Esophagus squamous epithelium (tissue), 4 donors: ENCODE results near the gene CHEK2.
"Not testable (repeated sequence)": the region's sequence is repeated elsewhere in the genome, so short reads cannot be mapped to it uniquely, and the experiment has no call there.

Source experiments
- CTCF ChIP-seq, 6 experiments: fragments of 450-650 bp in 4 of 6; fragments of 200-600 bp in 2 of 6; sonication (generic) in 2 of 6; IDR thresholded peaks; one replicate each; pipeline ENCODE4 v1.5.1; 2016 to 2019; ENCODE audit warnings: antibody characterized with exemption in 6 of 6, mild to moderate bottlenecking in 4 of 6, moderate library complexity in 4 of 6
- POLR2A ChIP-seq, 4 donors: fragments of 450-650 bp; IDR thresholded peaks; one replicate each; pipeline ENCODE4 v1.6.1; 2017; ENCODE audit warnings: antibody characterized with exemption in 4 of 4, mild to moderate bottlenecking in 4 of 4, moderate library complexity in 3 of 4

GRCh38 chr22:28762000-28762399 is 20.4 kb upstream of the CHEK2 start:
- TF ChIP-seq CTCF, POLR2A (IDR thresholded peaks at IDR 0.05): not testable (repeated sequence)
